UCSD-AML1 (cell line): ENCODE data around the gene IRAK3.
"Not testable (repeated sequence)": the region's sequence is repeated elsewhere in the genome, so short reads cannot be mapped to it uniquely, and the experiment has no call there.

Source experiments
- DNase-seq: peaks from one replicate; lab custom pipeline; 2025; ENCODE audit not compliant: unreplicated experiment; lab: John Stamatoyannopoulos, UW

IRAK3 gene

DNA sequence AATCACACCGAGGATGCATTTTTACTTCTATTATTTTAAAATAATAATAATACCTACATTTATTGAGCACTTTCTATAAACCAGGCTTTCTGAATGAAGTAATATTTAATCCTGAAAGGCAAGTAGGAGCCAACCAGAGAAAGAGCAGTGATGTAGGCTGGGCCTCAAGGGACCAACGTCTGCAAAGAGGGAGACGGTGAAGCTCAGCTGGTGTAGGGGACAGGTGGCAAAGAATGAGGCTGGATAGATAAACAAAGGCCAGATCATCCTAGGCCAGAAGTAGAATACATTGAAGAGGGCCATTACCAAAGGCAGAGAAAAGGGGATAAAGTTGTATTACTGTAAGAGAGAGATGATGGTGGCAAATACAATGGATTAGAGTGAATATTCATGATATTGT lies 18.4 kb upstream of the IRAK3 start:
- DNase-seq = no peak

DNA sequence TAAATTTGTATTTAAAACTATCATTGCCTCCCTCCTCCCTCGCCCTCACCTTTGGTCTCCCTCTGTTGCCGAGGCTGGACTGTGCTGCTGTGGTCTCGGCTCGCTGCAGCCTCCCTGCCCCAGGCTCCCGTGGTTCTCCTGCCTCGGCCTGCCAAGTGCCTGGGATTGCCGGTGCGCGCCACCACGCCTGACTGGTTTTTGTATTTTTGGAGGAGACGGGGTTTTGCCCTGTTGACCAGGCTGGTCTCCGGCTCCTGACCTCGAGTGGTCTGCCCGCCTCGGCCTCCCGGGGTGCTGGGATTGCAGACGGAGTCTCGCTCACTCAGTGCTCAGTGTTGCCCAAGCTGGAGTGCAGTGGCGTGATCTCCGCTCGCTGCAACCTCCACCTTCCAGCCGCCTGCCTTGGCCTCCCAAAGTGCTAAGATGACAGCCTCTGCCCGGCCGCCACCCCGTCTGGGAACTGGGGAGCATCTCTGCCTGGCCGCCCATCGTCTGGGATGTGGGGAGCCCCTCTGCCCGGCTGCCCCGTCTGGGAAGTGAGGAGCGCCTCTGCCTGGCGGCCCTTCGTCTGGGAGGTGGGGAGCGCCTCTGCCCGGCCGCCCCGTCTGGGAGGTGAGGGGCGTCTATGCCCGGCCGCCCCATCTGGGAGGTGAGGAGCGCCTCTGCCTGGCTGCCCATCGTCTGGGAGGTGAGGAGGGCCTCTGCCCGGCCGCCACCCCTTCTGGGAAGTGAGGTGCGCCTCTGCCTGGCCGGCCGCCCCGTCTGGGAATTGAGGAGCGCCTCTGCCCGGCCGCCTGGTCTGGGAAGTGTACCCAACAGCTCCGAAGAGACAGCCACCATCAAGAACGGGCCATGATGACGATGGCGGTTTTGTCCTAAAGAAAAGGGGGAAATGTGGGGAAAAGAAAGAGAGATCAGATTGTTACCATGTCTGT lies 14.4 kb upstream of the IRAK3 start:
- DNase-seq = not testable (repeated sequence)

DNA sequence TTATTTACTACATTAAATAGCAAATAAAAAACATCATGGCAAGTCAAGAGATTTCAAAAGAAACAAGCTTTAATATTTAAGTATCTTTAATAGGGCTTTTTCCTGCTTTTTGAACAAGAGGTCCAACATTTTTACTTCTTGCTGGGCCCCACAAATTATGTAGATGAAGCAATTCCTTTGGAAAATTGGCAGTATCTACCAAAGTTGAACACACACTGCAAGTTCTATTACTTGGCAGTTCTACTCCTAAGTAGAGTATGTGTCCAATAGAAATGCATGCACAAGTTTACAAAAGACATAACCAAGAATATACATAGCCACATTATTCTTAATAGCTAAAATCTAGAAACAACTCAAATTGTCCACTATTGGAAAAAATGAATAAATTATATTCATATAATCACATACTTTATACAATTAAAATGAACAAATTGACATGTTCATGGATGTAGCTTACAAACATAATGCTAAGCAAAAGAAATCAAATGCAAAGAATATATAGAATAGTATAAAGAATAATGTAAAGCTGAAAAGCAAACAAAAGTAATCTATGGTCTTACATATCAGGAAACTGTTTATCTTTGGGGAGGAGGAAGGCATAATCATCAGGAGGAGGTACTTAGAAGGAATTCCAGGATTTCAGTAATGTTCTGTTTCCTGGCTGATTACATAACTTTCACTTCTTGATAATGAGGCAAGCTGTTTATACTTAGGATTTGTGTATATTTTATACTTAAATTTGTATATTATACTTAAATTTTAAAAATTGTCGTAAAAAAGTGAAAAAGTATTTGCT lies 12.7 kb upstream of the IRAK3 start:
- no peak for DNase-seq

DNA sequence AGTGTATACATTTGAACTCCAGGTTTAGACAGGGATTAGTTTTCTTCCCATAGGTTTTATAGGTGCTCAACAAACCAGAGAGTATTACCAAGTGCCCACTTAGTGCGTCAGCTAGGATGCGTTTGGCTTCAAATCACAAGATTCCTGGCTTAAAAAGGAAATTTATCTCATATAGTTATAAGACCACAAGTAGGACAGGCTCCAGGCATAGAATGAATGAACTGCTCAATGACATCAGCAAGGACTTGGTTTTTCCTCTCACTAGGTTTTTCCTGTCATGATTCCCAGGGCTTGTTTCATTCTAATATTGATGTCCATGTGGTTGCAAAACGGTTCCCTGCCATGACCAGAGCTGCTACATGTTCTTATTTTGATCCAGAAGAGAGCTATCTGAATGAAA lies 6.1 kb upstream of the IRAK3 start:
- DNase-seq = no peak

DNA sequence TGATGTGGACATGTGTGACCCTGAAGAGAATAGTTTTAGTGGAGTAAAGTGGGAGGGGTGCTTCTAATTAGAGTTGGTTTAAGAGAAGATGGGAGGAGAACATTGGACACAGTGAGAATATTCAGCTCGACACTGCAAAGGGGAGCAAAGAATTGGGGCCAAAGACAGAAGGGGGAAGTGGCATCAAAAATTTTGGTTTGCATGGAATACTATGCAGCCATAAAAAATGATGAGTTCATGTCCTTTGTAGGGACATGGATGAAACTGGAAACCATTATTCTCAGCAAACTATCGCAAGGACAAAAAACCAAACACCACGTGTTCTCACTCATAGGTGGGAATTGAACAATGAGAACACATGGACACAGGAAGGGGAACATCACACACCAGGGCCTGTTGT lies 4.2 kb upstream of the IRAK3 start:
- DNase-seq = not testable (repeated sequence)

DNA sequence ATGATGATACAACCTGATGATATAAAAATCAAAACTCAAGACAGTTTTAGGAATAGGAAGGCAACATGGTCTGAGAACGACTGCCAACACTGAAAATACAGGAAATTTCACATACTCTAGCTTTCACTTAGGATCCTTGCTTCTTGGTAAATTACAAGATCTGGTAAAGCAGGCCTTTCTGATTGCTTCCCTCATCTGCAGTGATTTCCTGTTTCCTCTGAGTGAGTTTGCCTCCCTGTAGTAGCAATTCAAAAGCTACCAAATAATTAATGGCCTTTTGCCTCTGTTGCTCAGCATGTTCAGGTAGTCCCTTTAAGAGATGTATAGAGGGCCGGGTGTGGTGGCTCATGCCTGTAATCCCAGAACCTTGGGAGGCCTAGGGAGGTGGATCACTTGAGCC lies 2.0 kb upstream of the IRAK3 start:
- DNase-seq = no peak

DNA sequence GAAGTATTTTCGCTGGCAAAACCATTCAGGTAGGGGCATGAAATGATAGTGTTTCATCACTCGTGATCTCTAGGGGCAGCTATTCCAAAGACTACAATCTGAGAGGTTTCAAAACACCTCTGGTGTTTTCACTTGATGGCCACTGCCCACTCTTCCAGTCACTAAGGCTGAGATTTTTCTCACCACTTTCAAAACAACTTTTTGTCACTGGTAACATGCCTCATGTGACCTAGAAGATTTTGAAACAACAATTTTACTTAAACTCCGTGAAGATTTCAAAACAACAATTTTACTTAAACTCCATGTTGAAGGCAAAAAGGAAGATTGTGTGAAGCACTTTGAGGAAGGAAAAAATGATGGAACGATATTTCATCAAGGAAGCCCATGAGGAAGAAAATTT lies 1.2 kb upstream of the IRAK3 start:
- no peak for DNase-seq

DNA sequence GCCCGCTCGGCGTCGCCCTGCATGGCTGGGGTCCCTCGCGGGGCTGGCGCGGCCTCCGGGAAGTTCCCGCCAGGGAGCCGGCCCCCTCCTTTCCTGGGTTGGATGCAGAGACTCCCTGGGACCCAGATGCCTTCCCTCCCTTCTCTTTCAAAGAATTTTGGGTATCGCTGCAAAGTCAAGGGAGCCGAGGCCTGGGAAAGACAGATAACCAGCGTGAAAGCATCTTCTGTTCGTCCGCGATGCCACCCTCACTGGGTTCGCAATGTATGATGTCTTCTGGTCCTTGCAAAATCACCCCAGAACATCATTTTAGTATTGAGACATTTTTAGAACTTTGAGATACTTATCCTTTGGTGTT lies 451 bp downstream of the IRAK3 start:
- DNase-seq = no peak

DNA sequence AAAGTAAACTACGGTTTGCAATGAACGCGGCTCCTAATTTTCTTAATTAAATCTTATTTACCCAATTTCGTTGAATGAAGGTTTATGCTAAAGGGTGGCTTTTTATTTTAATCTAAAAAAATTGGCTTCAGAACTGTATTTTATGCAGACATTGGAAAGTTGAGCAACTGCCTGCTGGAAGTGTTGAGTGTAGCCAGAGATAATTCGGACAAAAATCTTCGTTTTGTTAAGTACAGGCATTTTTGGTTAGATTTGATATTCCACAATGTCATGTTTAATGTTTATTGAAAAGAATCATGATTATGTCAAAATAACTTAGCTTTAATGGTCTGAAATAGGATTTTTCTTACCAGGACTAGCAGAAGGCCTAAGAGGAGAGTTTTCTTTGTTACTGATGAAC lies 875 bp downstream of the IRAK3 start:
- no peak for DNase-seq

DNA sequence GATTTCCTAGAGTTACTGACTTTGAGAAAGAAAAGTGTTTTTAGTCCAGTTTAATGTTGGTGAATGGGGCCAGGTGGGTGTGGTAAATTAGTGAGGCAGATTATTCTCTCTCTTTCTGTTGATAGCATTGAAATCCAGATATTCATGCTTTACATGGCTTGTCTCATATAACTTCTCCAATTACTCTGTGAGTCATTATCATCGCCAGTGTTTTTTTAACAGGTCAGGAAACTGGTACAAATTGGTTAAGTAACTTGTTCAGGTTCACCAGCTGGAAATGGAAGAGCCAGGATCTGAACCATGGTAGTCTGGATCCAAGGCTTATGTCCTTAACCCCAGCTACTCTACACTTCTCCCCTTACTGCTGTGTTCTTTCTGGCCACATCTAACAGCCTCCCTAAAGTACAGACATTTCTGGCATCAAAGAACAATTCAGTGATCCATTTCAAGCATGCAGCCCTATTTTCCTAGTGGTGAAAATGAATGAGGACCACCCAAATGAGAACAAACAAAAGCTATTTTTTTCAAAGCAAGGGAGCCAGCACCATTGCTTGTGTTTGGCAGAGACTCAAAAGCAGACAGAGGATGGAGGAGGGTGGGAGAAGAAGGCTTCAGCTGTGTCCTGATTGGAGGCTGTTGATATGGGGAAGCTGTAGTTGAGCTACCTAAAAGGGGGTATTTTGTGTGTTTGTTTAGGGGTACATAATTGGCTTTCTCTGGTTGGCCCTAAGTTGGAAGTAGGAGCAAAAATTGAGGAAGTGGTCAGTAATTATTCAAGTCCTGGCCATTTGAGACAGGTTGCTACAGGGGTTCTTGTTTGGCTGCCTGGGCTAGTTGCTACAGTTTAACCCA lies 1.7 kb downstream of the IRAK3 start:
- DNase-seq = no peak

DNA sequence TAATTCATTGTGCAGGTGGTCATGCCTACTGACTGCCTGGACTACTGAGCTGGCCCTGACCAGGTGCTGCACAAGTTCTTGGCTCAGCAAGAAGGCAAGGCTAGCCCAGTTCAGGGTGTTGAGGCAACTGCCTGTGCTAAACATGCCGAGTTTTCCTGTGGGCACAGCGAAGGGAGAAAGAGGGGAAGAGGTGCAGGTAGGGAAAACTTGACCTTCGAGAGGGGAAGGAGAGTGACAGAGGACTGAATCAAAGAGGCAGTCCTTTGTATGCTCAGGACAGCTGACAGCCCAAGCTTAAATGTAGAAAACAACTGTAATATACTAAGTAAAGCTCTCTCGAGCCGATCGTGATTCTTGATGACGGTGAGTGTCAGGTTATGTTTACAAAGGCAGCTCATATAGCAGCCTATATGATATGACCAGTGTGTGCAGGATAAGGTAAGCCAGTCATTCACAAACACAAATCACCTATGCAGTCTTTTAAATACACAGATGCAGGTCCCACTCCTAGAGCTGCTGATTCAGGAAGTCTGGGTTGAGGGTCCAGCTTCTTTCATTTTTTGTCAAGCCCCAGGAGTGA lies 2.6 kb downstream of the IRAK3 start:
- no peak for DNase-seq

DNA sequence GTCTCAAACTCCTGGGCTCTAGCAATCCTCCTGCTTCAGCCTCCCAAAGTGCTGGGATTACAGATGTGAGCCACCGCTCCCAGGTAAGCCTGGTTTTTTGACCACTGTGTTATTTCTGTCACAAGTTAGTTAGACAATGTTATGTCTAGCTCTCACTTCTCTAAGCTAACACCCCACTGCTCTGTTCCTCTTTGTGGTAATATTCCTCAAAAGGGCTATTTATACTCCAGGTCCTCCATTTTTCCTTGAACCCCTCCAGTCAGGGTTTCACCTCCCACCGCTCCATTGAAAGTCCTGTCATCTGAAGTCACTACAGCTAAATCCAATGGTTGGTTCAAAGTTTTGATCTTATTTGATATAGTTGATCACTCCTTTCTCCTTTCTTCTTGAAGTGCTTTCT lies 5.1 kb downstream of the IRAK3 start:
- DNase-seq = no peak

DNA sequence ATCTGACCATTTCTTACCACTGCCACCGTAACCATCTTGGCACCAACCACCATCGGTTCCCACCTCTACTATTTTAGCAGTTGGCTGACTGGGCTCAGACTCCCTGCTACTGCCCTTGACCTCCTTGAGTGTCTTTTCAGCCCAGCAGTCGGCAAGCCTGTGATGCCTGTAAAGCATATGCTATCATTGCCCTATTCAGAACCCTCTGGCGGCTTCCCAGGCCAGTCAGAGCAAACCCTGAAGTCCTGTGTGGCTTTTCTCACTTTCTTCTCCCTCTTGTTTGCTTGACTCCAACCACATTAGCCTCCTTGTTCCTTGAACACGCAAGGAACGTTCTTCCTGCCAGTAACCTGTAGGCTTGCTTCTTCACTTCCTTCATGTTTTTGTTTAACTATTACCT lies 6.2 kb downstream of the IRAK3 start:
- peak; percentile 21 for DNase-seq

DNA sequence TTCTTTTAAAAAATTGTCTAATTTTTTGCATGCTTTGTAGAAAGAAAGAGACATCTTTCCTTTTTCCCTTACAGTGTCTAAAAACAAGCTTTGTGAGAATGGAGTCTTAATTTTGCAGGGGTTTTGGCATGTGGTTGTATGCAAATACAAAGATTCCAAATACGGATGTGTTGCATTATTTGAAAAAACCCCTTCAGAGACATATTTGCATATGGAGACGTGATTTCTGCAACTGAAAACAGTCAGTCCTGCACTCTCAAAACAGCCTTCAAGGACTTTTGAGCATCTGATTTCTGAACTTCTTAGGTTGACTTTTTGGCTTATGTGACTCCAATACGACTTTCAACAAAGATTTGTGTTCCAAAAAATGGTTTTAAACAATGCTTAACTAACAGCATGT lies 7.8 kb downstream of the IRAK3 start:
- DNase-seq = no peak

DNA sequence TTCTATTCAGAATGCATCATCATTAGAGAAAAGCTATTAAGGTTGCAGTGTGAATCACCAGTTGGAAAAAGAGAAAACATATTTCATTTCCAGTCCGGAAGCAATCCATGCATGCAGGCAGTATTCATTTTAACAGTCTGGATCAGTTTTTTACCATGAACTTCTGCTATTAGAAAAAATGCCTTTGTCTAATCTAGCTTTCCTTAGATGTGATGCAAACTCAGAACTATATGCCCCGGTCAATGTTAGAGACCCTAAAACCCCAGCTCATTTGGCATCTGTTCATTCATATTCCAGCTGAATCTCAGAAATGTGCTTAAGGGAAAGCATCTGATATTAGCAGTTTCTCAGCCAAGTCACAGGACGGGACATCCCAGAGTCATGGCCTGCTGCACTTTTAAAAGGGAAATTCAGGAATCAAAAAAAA lies 8.5 kb downstream of the IRAK3 start:
- DNase-seq = no peak

DNA sequence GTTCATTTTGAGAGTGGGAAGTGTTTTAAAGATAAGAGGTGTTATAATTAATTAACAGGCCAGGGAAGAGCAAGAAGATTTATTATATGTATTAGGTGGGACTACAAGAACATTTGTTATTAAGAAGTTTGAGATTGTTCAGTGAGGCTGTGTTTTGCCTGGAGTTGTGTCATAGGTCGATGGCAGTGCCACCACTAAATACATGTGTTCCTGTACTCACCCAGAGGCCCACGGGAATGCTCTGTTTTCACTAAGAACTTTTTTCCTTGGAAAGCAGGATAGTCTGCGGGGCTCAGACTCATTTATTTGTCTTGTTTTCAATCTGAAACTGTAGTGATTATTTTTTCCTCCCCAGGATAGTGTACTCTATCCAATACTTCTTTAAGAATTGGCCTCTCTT lies 10.1 kb downstream of the IRAK3 start:
- DNase-seq = no peak

DNA sequence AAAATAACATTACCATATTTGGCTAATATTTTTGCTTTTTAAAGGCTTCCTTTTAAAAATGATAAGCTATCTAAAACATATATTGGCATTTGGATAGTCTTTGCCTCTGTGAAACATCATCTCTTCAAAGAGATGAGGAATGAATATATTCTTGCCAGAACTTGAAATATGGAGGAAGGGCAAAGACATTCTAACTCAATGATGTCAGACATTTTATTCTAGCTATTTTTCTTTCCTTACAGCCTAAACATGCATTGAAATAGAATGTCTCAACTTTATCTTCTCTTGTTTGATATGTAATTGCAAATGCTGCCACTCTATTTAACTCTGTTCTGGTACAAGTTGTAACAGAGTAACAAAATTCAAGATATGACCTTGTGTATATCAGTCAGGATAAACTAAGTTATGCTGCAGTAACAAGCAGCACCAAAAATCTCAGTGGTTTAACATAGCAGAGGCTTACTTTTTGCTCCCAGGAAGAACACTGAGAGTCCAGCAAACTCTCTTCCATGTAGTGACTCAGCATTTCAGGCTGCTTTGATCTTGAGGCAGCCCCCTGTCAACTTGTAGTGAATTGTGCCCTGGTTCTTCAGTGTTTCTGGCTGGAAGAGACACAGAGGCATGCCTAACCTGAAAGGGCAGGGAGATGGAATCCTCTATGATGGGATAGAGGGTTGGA lies 11.0 kb downstream of the IRAK3 start:
- DNase-seq = no peak

DNA sequence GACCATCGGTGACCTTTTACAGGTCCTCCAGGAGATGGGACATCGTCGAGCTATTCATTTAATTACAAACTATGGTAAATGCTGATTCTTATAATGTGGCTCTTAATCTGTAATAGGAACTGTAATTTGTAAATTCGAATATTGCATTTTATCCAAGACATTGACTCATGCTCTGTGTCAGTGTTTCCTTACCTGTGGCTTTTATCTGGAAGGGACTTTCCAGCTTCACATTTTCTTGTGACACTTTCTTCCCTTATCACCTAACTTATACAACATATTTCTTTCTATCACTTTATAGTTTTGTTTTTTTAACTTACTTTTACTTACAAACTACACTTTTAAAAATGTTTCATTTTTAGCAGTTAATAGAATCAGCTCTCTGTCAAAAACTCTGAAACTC lies 14.8 kb downstream of the IRAK3 start:
- no peak for DNase-seq

DNA sequence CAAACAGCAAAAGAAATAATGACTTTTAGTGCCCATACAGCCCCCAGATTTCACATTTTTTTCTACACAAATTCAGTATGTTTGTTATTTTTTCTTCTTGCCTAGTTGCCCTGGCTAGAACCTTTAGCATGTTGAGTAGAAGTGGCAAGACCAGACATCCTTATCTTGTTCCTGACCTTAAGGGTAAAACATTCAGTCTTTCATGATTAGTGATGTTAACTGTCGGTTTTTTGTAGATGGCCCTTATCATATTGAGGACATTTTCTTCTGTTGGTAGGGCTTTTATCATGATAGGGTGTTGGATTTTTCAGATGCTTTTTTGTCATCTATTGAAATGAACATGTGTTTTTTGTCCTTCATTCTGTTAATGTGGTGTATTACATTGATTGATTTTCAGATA lies 17.1 kb downstream of the IRAK3 start:
- no peak for DNase-seq

DNA sequence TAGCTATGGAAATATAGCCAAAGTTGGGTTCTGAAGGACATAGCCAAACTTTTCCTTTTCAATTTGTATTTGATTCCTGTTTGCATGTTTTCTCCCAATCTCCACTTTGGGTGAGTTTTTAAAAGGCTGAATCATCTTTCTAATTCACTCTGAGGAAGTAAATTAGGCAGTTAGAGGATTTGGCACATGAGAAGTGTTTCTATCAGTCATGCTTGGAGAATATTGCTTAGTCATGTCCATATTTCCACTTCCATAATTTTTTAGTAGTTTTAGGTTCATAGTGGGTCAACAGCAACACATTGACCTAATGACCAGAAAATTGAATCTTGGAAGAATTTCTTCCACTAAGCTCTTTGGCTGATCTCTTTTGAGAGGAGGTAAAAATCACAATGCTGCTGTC lies 21.8 kb downstream of the IRAK3 start:
- DNase-seq = no peak
